HG02870 (cell line): ENCODE measurements around the gene NRM.
"Not testable (repeated sequence)": the region's sequence is repeated elsewhere in the genome, so short reads cannot be mapped to it uniquely, and the experiment has no call there.

Experiments used
- ATAC-seq: cut with Tn5 transposase; IDR thresholded peaks from one replicate; pipeline ENCODE4 v1.9.1; 2021; ENCODE audit warnings: mild to moderate bottlenecking, moderate library complexity; ENCODE audit not compliant: unreplicated experiment

NRM gene

GRCh38 chr6:30720738-30721197, 30.0 kb upstream of the NRM start:
- no peak for ATAC-seq

DNA sequence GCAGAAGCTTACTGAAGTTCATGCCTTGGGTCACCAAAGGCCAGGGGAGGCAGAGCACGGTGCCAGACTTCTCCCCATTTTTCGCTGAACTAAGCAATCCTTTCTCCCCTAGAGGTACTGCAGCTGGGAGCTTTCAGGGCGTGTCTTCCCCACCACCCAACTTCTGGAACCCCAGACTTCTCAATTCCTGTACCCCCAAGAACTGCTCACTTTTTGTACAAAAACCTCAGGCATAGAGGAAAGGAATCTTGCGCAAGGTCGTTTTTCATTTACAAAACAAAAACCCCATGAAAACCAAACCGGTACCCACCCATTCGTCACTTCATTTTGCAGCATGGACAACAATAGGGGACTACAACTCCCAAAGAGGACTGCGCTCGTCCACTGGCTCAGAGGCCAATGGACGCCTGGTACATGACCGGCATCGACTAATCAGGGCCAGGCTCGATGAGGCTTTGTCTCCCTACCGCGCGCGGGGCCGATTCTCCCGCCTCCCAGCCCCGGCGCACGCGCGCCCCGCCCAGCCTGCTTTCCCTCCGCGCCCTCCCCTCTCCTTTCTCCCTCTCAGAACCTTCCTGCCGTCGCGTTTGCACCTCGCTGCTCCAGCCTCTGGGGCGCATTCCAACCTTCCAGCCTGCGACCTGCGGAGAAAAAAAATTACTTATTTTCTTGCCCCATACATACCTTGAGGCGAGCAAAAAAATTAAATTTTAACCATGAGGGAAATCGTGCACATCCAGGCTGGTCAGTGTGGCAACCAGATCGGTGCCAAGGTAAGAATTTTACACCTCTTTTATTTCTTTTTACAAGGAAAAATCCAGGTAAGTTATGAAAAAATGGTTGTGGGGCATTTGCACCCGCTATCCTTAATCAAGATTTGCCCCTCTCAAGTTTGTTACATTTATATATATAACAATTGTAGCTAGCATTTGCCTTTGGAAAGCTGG, 29.3 kb upstream of the NRM start, which contains the start of gene TUBB:
TUBB (plus strand) TSS at position 562 of the 947 bp plus-strand sequence; CDS start at position 717, 155 bp downstream.
- peak; percentile 46 for ATAC-seq

- no peak for ATAC-seq
These were observed 28.6 kb upstream of the NRM start for GRCh38 chr6:30719356-30719755.

DNA sequence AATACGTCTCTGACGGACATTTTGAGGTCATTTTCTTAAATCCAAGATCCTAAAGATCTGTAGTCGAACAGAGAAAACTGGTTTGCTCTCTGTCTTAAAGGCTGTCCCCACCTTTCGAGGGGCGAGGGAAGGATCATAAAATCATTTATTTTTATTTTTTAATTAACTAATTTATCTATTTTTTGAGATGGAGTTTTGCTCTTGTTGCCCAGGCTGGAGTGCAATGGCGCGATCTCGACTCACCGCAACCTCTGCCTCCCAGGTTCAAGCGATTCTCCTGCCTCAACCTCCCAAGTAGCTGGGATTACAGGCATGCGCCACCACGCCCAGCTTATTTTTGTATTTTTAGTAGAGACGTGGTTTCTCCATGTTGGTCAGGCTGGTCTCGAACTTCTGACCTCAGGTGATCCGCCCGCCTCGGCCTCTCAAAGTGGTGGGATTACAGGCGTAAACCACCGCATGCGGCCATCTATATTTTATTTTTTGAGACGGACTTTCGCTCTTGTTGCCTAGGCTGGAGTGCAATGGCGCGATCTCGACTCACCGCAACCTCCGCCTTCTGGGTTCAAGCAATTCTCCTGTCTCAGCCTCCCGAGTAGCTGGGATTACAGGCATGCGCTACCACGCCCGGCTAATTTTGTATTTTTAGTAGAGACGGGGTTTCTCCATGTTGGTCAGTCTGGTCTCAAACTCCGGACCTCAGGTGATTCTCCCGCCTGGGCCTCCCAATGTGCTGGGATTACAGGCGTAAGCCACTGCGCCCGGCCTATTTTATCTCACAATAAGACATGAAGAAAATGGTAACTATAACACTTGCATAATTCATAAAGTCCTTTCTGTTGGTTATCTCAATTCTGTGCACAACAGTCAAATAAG, 27.3 kb upstream of the NRM start:
- not testable (repeated sequence) for ATAC-seq

DNA sequence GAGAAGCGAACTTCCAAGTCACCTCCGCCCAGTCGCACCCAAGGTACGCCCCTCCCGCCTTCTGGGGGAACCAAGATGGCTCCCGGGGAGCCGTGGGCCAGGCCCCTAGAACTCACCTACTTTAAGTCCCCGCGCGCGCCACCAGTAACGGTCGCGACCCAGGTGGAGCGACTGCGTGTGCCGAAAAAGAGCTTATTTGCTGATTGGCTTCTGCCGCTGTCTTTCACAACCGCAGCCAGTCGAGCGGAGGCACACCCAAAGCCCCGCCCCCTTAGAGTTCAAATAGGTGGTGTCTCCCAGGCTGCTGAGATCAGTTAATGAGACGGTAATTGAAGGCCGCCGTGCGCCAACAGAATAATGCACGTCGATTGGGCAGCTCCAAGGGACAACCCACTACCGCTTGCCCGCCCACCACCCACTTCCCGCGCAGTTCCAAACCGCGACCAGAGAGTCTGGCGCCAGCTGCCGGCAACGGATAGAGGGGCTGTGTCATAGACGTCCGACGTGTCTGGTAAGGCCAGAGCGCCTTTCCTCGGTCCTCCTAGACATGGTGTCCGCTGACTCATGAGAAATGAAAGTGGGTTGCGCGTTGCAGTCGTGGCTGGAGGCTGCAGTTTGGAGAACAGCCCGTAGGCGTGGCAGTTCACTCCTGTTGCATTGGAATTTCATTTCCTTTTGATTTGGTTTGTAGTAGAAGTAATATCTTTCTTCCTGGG, 26.5 kb upstream of the NRM start, which contains the start of gene MDC1:
MDC1 (minus strand) TSS at position 153 of the 716 bp plus-strand sequence. CDS start 2,106 bp downstream, outside the sequence.
- ATAC-seq = peak; percentile 69

- no peak for ATAC-seq
These were observed 26.0 kb upstream of the NRM start for GRCh38 chr6:30716879-30717128.

GRCh38 chr6:30714263-30714662, 23.5 kb upstream of the NRM start:
- no peak for ATAC-seq

DNA sequence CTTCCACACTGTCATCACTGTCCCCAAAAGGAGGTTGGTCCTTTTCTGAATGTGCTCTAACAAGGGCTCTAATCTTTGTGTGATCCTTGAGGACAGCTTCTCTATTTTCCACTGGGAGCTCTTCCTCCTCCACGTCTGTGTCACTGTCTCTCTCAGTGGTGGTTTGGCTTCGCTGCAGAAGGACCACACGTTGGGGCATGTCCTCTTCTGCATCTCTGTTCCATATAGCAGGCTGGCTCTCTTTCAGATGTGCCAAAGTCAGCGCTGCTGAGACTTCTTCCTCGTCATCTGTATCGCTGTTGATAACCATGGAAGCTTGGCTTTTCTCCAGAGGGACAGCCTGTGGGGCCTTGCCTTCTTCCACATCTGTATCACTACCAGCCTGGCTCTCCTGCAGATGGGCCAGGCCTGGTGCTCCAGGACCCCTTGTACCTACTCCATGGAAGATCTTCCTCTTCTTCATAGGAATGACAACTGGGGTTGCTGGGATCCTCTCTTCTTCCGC, 21.7 kb upstream of the NRM start:
- ATAC-seq = no peak

DNA sequence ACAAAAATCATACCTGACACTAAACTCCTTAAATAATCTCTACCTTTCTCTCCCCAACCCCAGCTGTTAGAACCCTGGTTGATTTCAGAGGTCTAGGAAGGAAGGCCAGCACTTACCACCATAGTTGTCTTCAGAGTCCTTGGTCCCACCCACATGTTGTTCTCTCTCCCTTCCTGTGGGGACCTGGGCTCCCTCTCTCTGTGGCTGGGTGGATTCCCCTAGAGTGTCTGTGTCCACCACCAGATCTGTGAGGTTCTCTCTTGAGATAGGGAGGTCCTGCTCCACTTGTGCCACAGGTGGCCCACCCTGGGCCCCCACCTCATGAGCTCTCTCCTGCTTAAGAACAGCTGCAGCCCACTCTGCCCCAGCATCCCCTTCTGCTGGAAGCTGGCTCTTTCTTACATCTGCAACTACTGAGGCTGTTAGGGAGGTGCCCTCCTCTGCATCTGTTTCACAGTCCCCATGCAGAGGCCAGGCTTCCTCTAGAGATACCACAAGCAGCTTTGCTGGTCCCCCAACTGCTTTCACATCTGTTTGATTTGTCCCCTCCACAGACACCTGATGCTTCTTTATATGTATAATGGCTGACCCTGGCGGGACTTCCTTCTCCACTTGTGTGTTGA, 21.1 kb upstream of the NRM start:
- ATAC-seq = no peak

DNA sequence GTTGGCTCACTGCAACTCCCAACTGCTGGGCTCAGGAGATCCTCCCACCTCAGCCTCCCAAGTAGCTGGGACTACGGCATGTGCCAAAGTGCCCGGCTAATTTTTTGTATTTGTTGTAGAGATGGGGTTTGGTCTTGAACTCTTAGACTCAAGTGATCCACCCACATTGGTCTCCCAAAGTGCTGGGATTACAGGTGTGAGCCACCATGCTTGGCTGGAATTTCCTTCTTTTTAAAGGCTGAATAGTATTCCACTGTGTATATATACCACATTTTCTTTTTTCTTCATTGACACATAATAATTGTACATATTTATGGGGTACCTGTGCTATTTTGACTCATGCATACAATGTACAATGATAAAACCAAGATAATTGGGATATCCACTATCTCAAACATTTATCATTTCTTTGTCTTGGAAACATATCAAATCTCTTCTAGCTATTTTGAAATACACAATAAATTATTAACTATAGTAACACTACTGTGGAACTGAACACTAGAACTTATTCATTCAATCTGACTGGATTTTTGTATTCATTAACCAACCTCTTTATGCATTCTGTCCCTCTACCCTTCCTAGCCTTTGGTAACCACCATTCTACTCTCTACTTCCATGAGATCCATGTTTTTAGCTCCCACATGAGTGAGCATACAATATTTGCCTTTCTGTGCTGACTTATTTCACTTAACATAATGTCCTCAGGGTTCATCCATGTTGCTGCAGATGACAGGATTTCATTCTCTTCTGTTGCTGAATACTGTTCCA, 18.5 kb upstream of the NRM start:
- no peak for ATAC-seq

DNA sequence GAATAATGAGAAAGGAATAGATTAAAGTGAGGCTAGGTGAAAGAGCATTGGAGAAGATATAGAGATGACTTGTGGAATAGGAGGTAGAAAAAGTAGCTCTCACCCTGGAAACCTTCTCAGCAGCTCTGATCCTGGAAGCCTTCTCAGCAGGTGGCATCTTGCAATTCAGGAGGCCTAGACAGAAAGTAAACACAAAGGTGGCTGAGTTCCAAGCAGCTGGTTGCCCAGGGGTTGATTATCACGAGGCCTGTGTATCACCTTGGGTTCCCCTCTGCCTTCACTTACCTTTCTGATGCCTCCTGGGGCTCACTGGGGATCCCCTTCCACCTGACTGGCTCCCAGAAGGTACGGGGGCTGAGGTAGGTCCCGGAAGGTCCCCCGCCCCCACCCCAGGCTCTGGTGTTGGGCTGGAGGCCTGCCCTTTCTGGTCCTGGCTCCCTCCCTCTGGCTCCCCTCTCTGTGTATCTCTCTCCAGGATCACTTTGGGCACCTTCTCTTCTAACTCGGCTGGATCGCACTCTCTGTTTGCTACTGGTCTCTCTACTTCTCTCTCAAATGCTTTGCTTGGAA, 16.6 kb upstream of the NRM start:
- ATAC-seq = no peak

GRCh38 chr6:30705620-30706019, 14.8 kb upstream of the NRM start:
- no peak for ATAC-seq

GRCh38 chr6:30703821-30704220, 13.0 kb upstream of the NRM start:
- no peak for ATAC-seq

GRCh38 chr6:30703011-30703410, 12.2 kb upstream of the NRM start:
- ATAC-seq = no peak

DNA sequence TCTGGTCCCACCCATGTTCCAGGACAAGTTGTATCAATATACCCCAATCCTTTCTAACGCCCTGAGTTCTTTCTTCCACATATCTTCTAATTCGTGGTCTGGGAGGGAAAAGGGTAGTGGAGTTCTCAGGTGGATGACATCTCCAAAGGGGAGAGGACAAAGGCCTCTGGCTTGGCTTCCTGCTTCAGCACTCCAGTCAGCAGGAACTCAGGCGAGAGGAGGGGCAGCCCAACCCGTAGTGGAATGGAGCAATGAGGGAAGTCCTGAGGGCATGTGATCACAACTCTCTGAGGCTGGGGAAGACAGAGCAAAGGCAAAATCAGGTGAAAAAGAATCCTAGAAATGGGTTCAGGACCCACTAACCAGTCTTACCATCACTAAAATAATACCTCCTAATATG, 9.6 kb upstream of the NRM start:
- no peak for ATAC-seq

DNA sequence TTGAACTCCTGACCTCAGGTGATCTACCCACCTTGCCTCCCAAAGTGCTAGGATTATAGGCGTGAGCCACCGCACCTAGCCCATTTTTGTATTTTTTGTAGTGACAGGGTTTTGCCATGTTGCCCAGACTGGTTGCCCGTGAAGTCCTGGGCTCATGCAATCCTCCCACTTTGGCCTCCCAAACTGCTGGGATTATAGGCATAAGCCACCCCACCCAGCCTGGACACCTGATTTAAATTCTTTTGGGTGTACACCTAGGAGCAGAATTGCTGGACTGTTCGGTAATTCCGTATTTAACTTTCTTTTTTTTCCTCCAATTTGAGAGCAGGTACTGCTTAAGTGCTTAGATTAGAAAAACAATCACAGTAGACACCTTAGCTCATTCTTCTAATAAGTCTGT, 5.6 kb upstream of the NRM start:
- ATAC-seq = no peak

- ATAC-seq = no peak
These were observed 544 bp upstream of the NRM start for GRCh38 chr6:30691208-30691847.

GRCh38 chr6:30689985-30690384, 799 bp downstream of the NRM start:
- ATAC-seq = no peak
